HG03378 (cell line): Measurements from ENCODE around the gene GTF2F2.

Experiments used
- ATAC-seq: cut with Tn5 transposase; IDR thresholded peaks from one replicate; pipeline ENCODE4 v1.9.1; 2021; ENCODE audit warnings: mild to moderate bottlenecking, moderate library complexity; ENCODE audit not compliant: unreplicated experiment

Gene GTF2F2

GRCh38 chr13:45120967-45121831, 889 bp downstream of the GTF2F2 start:
- no peak for ATAC-seq

DNA sequence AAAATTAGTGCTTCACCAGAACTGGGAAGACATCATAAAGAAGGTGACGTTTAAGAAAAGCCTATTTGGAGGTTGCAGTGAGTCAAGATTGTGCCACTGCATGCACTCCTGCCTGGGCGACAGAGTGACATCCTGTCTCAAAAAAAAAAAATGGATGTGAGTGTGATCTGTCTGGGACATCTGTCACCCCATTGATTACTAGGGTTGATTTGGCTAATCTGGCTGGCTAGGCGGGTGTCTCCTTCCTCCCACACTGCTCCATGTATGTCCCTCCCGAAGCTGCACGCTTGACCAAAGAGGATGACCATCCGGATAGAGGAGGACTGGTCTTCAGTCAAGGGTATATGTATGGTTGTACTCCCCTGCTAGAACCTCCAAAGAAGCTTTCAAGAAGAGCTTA, 2.6 kb downstream of the GTF2F2 start:
- ATAC-seq: no peak

DNA sequence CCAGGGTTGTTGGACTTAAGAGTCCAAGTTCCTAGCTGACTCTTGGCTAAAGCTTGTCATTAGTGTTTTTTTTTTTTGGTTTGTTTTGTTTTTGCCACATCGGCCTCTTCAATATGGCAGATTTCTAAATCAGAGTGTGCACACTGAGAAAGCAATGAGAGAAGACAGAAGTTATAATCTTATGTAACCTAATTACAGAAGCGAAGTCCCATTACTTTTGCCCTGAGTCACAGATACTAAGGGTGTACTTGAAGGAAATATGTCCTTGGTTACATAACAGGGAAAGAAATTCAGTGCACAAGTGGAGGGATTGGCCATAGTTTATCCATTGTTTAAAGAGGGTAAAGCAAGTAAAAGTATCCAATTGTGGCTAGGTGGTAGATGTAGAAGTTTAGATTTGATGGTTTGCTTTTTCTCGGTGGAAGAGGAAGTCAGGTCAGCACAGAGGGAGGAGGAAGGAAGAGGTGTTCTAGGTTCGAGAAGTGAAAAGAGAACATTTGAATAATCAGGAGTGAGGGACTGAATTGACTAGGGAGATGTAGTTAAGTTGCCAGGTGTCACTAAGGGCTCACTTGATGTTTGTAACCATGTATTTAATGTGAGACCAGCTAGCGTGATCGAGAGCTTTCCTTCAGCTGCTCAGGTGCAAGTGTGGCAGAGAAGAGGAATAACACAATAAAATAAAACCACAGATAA, 12.2 kb downstream of the GTF2F2 start:
- peak; percentile 66 for ATAC-seq

DNA sequence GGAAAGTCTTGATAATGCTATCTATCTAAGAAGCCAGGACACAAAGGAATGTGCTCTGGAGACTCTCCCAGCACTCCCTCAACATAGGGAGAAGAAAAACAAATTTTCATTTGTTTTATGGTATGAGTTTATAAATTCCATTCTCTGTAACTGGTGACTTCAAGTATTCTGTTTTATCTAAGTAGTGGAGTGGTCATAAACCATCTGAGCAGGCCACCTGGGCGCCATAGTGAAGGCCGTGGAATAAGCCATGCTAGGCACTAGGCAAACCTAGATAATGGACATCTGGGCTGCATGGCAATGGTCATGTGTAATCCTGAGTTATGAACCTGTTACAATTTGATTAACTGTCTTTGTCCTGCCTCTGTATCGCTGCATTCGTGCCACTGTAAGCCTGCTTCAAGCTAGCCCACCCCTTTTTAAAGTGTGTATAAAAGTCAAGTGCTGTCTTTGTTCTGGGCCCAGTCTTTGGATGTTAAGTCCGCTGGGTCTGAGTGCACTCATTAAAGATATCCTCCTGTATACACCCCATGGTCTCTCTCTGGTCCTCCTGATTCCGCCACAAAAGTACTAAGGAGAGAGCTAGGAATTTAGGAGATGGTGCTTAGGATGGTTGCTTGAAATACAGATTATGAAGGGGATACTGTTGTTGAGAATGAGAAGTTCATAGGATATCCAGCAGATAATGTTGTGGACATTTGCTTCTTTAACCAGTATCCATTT, 13.2 kb downstream of the GTF2F2 start:
- ATAC-seq: no peak

DNA sequence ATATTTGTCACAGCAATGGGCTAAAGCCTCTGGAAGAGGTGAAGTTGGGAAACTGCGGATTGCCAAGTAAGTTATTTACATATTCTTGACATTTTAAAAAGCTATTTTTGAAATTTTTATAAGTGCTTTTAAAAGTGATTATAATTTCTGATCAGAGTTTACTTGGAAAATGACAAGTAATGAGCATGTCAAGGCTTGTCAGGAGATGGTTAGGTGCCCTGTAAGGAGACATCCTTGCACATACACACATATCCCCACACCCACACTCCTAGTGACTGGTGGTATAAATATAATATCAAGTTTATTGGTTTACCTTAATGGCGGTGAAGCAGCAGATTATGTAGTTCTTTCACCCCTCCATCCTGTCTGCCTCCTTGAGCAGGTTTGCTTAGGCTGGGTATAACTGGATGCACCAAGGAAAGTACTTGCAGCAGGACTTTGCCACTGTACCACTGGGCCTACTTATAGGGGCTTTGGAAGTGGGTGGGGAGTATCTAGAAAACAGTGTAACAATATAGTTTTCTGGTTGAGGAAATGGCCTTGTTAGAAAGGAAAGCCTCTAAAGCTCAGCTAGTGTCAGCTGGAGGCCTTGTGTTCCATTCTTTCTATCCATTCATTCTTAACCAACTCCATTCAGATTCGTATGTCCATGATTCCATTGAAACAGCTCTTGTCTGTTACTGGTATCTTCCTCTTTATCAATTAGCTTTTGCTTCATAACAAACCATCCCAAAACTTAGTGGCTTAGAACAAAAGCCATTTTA, 16.6 kb downstream of the GTF2F2 start:
- no peak for ATAC-seq

DNA sequence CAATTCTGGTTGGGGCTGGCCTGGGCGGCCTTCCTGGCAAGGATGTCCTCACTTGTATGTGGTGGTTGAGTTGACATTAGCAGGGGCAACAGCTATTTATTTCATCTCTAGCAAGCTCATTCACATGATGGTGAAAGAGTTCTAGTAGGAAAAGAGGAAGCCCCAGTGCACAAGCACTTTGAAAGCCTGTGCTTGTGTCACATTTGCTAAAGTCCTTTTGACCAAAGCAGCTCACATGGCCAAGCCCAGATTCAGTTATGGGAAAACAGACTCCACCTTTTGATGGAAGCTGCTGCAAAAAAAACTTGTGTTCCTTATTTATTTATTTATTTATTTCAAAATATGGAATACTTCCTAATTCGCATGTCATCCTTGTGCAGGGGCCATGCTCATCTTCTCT, 17.2 kb downstream of the GTF2F2 start:
- no peak for ATAC-seq

DNA sequence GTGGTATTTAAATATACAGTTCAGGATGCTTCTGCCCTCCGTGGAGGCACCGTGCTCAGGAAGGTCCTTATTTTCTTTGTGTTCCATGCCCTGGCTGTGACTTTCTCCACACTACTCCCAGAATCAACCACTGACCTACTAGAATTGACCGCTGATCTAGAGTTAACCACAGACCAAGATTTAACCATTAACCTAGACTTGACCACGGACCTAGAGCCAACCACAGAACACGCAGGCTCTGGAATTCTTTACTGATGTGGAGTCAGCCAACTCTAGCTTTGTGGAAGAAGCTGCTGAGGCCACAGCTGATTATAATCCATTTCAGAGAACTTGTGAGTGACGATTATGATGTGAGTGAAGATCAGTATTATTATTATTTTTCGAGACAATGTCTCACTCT, 18.0 kb downstream of the GTF2F2 start:
- ATAC-seq: no peak

GRCh38 chr13:45141369-45141768, 21.1 kb downstream of the GTF2F2 start:
- ATAC-seq: no peak

DNA sequence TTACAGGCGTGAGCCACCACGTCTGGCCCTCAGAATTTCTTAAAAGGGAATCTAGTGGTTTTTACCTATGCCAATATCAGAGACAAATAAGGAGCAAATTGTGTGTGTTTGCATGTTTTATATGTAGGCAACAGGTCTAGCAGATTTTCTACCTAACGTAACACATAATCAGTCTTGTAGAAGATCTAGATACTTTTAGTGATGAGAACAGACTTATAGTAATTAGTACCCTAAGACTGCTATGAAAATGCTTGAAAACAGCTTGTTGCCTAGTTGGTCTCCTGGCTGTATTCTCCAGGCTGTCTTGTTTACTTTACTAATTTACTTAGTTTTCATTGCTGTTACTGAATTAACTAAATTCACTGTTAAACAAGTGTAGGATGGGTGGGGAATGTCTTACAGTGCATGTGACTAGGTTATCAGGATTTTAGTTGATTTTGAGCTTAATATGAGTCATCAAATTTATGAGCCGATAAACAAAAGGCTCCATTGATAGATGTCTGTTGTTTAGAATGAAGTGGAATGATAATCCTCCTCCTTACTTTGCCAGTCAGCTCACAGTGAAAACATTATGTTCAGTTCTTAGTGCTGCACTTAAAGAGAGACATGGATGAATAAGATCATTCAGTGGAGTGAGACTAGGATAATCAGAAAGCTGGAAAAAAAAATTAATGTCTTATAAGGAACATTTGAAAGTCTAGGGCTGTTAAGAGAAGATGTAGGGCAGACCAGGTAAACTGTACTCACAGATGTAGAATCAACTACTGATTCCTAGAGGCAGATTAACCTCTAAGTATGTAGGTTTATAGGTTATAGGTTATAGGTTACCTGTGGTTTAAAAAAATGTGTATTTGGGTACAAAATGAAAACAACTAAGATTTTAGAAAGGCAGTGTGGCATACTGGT, 22.4 kb downstream of the GTF2F2 start:
- no peak for ATAC-seq

DNA sequence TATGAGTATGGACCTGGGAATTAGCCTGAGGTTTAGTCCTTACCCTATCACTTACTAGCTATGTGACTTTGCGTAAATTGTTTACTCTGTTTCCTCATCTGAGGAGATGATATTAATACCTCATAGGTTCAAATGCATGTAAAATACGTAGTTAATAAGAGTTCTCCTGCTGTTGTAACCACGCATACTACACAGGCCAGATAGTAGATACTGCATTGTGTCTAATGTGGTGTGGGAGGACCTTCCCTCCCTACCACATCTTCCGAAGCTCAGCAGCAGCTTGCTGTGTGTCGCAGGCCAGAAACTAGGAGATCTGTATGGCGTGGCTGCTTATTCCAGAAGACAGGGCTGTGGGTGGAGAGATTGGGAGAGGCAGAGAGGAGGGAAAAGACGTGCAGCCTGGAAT, 23.0 kb downstream of the GTF2F2 start:
- ATAC-seq: no peak

GRCh38 chr13:45149964-45150363, 29.7 kb downstream of the GTF2F2 start:
- ATAC-seq: no peak

DNA sequence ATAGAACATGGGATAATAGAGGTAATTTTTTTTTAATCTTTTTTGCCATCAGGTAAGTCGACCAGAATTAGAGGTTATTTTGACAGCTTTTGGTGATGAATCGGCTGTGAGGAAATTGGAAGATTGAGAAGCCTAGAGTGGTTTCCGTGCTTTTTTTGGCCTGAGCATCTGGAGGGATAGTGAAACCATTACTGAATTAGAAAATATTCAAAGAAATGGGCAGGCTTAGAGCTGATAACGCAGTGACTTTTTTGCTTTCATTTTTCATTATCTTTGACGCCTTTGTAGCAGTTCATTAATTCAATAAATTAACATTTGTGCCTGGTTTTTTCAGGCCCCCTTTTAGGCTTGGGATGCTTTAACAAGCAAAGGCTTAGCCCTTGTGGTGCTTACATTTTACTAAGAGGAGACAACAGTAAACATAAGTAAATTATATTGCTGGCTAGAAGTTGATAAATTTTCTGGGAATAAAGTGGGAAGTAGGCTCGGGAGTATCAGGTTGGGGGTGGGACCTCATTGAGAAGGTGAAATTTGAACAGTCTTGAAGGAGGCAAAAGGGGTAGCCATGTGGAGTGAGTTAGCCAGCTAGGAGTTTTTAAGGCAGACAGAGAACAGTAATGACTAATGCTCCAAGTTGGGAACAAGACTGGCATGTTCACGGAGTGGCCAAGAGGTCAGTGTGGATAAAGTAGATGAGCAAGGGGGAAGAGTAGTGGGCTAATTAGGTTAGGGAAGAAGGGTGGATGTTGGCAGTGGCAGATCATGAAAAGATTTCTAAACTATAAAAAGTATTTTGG, 36.5 kb downstream of the GTF2F2 start:
- no peak for ATAC-seq

DNA sequence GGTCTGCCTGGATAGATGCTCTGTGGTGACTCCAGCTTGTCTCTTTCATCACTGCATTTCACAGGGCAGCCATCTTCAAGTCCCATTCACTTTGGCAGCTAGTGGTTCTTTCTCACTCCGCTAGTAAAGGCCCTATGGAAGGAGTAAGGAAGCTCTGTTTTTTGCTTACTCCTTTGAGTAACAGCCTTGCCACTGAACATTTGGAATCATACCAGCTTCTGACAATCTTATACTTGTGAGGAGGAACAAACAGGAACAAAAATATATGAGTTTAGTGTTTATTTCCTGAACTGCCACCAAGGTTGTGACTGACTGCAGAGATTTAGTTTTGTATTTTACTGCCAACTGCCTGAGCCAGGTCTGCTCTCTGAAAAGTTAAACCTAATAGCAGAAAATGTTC, 41.9 kb downstream of the GTF2F2 start:
- ATAC-seq: no peak

GRCh38 chr13:45162821-45163220, 42.5 kb downstream of the GTF2F2 start:
- ATAC-seq: no peak

GRCh38 chr13:45166858-45167257, 46.5 kb downstream of the GTF2F2 start:
- no peak for ATAC-seq

DNA sequence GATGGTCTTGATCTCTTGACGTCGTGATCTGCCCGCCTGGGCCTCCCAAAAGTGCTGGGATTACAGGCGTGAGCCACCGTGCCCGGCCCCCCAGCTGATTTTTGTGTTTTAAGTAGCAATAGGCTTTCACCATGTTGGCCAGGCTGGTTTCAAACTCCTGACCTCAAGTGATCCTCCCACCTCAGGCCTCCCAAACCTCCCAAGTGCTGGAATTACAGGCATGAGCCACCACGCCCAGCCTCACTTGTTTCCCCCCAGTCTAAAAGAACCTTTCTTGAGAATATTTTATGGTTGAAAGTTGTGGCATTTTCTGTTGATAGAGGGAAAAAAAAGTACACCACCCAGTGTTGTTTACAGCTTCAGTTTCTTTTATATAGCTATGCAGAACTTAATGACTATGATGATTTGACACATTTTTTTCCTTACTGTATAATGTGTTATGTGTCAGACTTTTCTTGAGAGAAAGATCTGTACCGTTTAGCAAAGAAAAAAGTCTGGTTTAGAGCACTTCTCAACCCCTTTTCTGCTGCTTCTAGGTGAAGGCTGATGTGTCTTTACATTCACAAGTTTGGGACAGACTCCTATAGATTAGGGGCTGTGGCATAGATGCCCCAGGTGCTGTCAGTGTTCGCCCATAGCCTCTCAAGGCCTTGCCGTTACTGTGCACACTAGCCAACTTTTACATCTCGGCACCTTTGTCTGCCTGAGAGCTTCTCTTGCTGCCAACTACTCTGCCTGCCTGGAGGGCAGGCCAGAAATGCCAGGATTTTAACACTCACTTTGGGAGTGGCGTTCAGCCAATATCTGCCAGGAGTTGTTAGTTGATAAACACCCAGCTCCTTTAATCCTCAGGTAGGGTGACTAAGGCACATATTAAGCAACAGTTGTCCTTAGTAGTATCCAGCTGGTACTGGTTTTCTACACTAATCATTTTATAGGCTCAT, 47.6 kb downstream of the GTF2F2 start:
- no peak for ATAC-seq

DNA sequence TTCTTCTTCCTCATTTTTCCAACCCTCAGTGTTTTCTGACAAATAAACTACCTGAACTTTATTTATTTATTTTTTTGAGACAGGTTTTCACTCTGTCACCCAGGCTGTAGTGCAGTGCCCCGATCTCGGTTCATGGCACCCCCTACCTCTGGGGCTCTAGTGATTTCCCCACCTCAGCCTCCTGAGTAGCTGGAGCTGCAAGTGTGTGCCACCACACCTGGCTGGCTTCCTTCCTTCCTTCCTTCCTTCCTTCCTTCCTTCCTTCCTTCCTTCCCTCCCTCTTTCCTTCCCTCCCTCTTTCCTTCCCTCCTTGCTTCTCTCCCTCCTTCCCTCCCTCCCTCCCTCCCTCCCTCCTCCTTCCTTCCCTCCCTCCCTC, 48.2 kb downstream of the GTF2F2 start:
- no peak for ATAC-seq

- ATAC-seq: no peak
Observed at GRCh38 chr13:45174478-45174877, 54.2 kb downstream of the GTF2F2 start.
